Endometrial microvascular endothelial cells (primary cell): ENCODE results near the gene SEMA5B. TPM values are rescaled to one million over a fixed set of nuclear protein-coding genes. Genes with fewer than 3 reads are reported as not detected.

Experiments used
- in situ Hi-C: cut with HindIII; loops from 2 replicates; pipeline ENCODE4 v1.10.0; 2017; ENCODE audit warnings: low sequenced_read_pairs, low pct_unique_long_range_greater_than_20kb; ENCODE audit errors: inconsistent ontology term
- total RNA-seq: library from RNA; depleted of rRNA; stranded (reverse); fragments of >200 nt; gene quantifications from one replicate; pipeline ENCODE4 v1.2.3, GENCODE V29; 2015; ENCODE audit errors: inconsistent ontology term

The SEMA5B gene
- total RNA-seq, 1 donor from 2014 or later: not detected

DNA sequence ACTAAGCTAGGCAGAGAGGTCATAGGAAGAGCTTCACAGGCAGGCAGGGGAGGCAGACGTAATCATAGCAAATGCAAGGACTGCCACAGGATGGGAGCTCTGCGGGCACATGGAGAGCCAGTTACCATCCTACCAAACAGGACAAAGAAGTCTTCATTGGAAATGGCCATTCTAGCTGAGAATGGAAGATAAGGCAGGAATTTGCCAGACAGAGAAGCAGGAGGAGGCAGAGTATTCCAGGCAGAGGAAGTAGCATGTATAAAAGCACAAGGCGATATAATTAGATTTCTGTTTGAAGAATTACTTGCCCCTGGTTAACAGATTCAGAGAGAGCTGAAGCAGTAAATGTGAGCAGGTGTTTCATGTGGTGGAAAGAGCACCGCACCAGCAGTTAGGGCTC is 3.5 kb upstream of the SEMA5B start:
- in situ Hi-C loops: no loop called here

- in situ Hi-C loops: no loop called here
Measured at GRCh38 chr3:123028233-123028828, 768 bp upstream of the SEMA5B start.

DNA sequence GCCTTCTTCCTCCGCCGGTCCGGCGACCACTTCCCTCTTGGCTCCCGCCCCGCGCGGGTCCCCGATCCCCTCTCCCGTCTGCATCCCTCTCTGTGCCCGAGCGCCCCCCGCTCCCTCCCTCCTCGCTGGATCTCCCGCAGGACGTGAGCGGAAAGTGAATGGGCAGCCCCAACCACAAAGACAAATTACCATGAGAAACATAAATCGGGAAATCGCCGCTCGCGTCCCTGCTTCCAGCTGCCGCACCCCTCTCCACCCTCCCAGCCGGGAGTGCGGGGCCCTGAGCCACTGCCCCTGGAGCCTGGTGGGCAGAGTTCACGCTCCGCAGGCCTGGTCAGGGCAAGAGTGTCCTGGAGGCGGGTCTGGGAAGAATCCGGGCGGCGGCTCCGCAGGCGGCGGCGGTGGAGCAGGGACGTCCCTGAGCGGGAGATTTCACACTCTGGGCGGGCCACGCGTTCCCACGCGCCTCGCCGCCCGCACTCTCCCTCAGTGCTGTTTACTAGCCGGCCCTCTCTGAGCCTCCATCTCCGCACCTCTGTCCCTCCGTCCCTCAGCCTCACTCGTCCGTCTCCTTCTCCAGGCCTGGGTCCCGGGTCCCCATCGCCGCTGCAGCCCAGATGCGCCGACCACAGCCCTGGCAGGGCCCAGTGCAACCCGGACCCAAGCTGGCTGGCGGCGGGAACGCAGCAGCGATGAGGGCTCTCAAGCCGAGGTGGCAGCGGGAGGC is 835 bp downstream of the SEMA5B start:
- in situ Hi-C loops: no loop called here

GRCh38 chr3:123025642-123026521 is 1.7 kb downstream of the SEMA5B start:
- in situ Hi-C loops: no loop called here

DNA sequence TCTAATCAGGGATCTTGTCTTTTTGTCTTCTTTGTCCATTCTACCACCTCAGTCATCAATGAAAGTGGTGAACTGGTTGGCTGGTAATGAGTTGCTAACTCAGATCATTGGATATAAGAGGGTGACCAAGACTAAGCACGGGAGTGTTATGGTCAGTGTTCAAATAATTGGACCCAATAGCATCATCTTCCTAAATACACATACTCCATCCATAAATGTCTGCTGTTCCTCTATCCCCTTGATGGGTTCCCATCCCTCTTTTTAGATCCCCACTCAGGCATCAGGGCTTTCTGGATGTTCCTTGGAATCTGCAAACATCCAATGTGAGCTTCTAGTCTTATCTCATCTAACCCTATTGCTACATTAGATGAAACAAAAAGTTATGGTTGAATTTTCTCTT is 3.5 kb downstream of the SEMA5B start:
- in situ Hi-C loops: no loop called here

GRCh38 chr3:123021996-123022510 is 5.5 kb downstream of the SEMA5B start:
- in situ Hi-C loops: no loop called here

- in situ Hi-C loops: no loop called here
Measured at GRCh38 chr3:123021388-123021787, 6.2 kb downstream of the SEMA5B start.

DNA sequence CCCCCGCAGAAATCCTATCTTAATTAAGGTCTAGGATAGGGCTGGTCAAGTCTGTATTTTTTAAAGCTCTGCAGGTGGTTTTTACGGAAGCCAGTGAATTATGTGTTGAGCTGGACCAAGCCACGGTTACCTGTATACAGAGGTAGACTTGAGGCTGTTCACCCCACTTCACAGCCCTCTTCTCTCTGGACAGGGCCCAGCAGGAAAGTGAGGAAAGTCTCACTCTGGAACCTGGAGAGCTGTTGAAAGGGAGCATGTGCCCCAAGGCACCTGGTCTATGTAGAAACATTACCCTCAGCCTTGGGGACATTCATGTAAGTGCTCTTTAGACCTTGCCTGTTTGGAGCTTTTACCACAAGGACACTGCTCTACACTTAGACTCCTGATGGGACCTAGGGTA is 6.9 kb downstream of the SEMA5B start:
- in situ Hi-C loops: no loop called here

- in situ Hi-C loops: no loop called here
Measured at GRCh38 chr3:123019591-123019990, 8.0 kb downstream of the SEMA5B start.

- in situ Hi-C loops: no loop called here
Measured at GRCh38 chr3:123019161-123019560, 8.4 kb downstream of the SEMA5B start.

DNA sequence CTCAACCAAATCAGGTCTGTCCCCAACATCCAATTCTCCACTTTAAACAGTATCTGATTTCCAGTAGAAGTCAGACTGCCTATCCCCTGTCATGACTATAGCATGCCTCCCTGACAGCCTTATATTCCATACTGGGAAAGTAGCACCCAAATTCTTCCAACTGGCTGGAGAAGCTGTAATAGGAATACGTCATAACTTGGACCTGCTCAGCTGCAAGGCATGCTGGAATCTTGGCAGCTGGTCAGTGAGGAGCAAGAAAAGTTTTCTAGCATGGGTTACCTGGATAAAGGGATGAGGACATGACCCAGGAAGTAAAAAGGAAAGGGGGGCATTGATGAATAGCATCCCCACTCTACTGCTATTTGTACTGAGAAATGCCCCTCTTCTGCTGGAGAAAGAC is 8.9 kb downstream of the SEMA5B start:
- in situ Hi-C loops: no loop called here

DNA sequence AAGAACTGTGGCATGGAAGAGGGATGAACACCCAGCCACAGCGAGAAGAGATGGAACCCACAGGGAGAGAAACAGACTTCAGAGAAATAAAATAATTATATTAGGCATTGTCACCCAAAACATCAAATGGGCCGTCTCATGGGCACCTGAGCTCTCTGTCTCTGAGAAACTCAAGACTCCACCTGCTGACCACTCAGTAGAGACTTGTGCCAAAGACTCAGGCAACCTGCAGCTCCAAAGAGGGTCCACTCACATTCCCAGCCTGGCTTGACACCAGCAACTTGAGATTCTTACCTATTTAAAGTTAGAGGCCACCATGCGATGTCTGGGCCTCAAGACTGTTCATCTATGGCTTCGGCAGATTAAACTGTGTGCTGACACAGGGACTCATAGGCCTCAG is 12.0 kb downstream of the SEMA5B start:
- in situ Hi-C loops: no loop called here

- in situ Hi-C loops: no loop called here
Measured at GRCh38 chr3:123013876-123014275, 13.7 kb downstream of the SEMA5B start.

GRCh38 chr3:123012652-123013051 is 14.9 kb downstream of the SEMA5B start:
- in situ Hi-C loops: no loop called here

GRCh38 chr3:123011447-123011846 is 16.1 kb downstream of the SEMA5B start:
- in situ Hi-C loops: no loop called here

DNA sequence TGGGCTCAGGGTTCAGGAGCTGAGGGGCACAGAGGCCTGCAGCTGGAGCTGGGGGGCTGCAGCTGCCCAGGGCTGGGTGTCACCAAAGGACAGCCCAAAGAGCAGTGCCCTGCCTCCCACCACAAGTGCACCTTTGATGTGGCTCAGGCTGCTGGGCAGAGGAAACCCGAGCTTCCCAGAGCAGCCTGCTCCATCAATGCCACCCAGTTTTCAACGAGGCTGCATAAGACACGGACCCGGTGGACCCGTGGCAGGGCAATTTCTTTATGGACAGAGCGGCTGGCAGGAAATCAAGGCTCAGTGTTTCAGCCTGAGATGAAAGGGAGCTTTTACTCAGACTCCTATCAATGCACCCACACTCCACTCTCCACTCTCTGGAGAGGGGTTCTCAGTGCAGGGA is 18.7 kb downstream of the SEMA5B start:
- in situ Hi-C loops: no loop called here

GRCh38 chr3:123006609-123007008 is 21.0 kb downstream of the SEMA5B start:
- in situ Hi-C loops: no loop called here

- in situ Hi-C loops: no loop called here
Measured at GRCh38 chr3:123005291-123005690, 22.3 kb downstream of the SEMA5B start.

- in situ Hi-C loops: no loop called here
Measured at GRCh38 chr3:123004201-123004918, 23.2 kb downstream of the SEMA5B start.
